ENCODE results near the gene MARCHF5.

- TF ChIP-seq POLR2A (IDR thresholded peaks at IDR 0.05) (no peak), CTCF (IDR thresholded peaks at IDR 0.05) (no peak), POLR2AphosphoS5 (IDR thresholded peaks at IDR 0.05) (no peak)
These were observed 13.1 kb downstream of the MARCHF5 start for GRCh38 chr10:92304061-92304460.
